ENCODE measurements around the gene PPP1R9B. TPM values are rescaled to one million over a fixed set of nuclear protein-coding genes. Genes with fewer than 3 reads are reported as not detected.
A peak's percentile ranks its signal among the peaks of the same experiment; 100 is the strongest.

PPP1R9B gene
- total RNA-seq, 1 experiment from 2014 or later = 61.3 TPM

- Histone ChIP-seq H3K4me3 (ENCODE audit: low read depth, low read length, poor library complexity, severe bottlenecking) (no peak overlapping the region), H3K9me3 (ENCODE audit: low read depth, low read length, poor library complexity, severe bottlenecking) (no peaks in the 10 kb centered on the region), H3K4me1 (ENCODE audit: insufficient read depth, low read length, poor library complexity, severe bottlenecking) (peaks cover 34% of the 10 kb centered on the region), H3K27ac (ENCODE audit: low read depth, low read length, poor library complexity, severe bottlenecking) (no peak overlapping the region), H3K27me3 (replicated peaks; ENCODE audit: insufficient read depth, low read depth, low read length, poor library complexity) (no peaks in the 10 kb centered on the region), H3K36me3 (ENCODE audit: insufficient read depth, low read length, poor library complexity, severe bottlenecking) (peaks cover 5% of the 10 kb centered on the region)
- no peak for DNase-seq (ENCODE audit: low spot score)
- CTCF ChIA-PET = interaction anchor here (0.6 to 1.4 kb wide), 2 partner anchors 24 to 33 kb away, joined by 4 to 5 read pairs; no protein-coding TSS in a partner anchor
- intact Hi-C loops (cut with micrococcal nuclease; ENCODE audit: unreplicated experiment) = no loop called here
- TF ChIP-seq CTCF (conservative IDR thresholded peaks at IDR 0.05; ENCODE audit: low read depth, low read length) = no peak
- no peak for TF ChIP-seq EZH2 (IDR thresholded peaks at IDR 0.05; ENCODE audit: borderline replicate concordance, low read depth, low read length, poor library complexity, severe bottlenecking)
- no TSS peak for BruUV-seq (replicated peaks)
- POLR2A ChIA-PET (ENCODE audit: low non-redundant PET) = no interaction called here
Observed at GRCh38 chr17:50118076-50118827, 32.2 kb downstream of the PPP1R9B start.

- intact Hi-C loops (cut with micrococcal nuclease; ENCODE audit: unreplicated experiment) = no loop called here
- Histone ChIP-seq H3K4me1 (ENCODE audit: insufficient read depth, low read length, poor library complexity, severe bottlenecking) (peaks cover 26% of the 10 kb centered on the region), H3K4me3 (ENCODE audit: low read depth, low read length, poor library complexity, severe bottlenecking) (no peak overlapping the region), H3K36me3 (ENCODE audit: insufficient read depth, low read length, poor library complexity, severe bottlenecking) (peaks cover 5% of the 10 kb centered on the region), H3K9me3 (ENCODE audit: low read depth, low read length, poor library complexity, severe bottlenecking) (no peaks in the 10 kb centered on the region), H3K27ac (ENCODE audit: low read depth, low read length, poor library complexity, severe bottlenecking) (no peak overlapping the region), H3K27me3 (replicated peaks; ENCODE audit: insufficient read depth, low read depth, low read length, poor library complexity) (no peaks in the 10 kb centered on the region)
- POLR2A ChIA-PET (ENCODE audit: low non-redundant PET) = no interaction called here
- BruUV-seq (replicated peaks) = no TSS peak
- peak; percentile 44 for DNase-seq (ENCODE audit: low spot score)
- no peak for TF ChIP-seq EZH2 (IDR thresholded peaks at IDR 0.05; ENCODE audit: borderline replicate concordance, low read depth, low read length, poor library complexity, severe bottlenecking)
- TF ChIP-seq CTCF (conservative IDR thresholded peaks at IDR 0.05; ENCODE audit: low read depth, low read length) = peak; percentile 49
- CTCF ChIA-PET = interaction anchor here (1.0 to 1.5 kb wide), 3 partner anchors 23 to 52 kb away, joined by 4 read pairs; no protein-coding TSS in a partner anchor
Observed at GRCh38 chr17:50117202-50118051, 33.0 kb downstream of the PPP1R9B start.

DNA sequence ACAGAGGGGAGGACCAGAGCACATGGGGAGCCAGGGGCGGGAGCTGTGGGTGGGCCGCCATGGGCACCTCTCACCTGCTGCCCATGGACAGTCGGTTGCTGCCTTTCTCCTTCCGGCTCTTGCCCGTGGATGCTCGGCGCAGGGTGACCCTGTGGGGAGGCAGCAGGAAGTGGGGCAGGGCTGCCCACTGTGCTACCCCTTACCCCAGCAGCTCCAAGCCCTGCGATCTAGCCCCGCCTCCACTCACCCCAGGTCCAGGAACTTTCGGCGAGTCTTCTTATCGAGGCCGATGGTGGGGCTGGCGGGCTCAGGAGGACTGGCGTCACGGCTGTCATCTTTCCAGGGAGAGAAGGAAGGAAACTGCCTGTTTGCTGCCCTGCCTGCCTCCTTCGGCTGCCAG is 34.7 kb downstream of the PPP1R9B start:
- Histone ChIP-seq H3K4me1 (ENCODE audit: insufficient read depth, low read length, poor library complexity, severe bottlenecking) (peaks cover 16% of the 10 kb centered on the region), H3K27me3 (replicated peaks; ENCODE audit: insufficient read depth, low read depth, low read length, poor library complexity) (no peaks in the 10 kb centered on the region), H3K4me3 (ENCODE audit: low read depth, low read length, poor library complexity, severe bottlenecking) (no peak overlapping the region), H3K36me3 (ENCODE audit: insufficient read depth, low read length, poor library complexity, severe bottlenecking) (peaks cover 5% of the 10 kb centered on the region), H3K9me3 (ENCODE audit: low read depth, low read length, poor library complexity, severe bottlenecking) (no peaks in the 10 kb centered on the region), H3K27ac (ENCODE audit: low read depth, low read length, poor library complexity, severe bottlenecking) (no peak overlapping the region)
- CTCF ChIA-PET = interaction anchor here (1.0 to 1.8 kb wide), 3 partner anchors 8 to 84 kb away, joined by 6 to 9 read pairs (median 7); no protein-coding TSS in a partner anchor
- no TSS peak for BruUV-seq (replicated peaks)
- no peak for DNase-seq (ENCODE audit: low spot score)
- TF ChIP-seq CTCF (conservative IDR thresholded peaks at IDR 0.05; ENCODE audit: low read depth, low read length) (no peak), EZH2 (IDR thresholded peaks at IDR 0.05; ENCODE audit: borderline replicate concordance, low read depth, low read length, poor library complexity, severe bottlenecking) (no peak)
- POLR2A ChIA-PET (ENCODE audit: low non-redundant PET) = no interaction called here
- intact Hi-C loops (cut with micrococcal nuclease; ENCODE audit: unreplicated experiment) = loop anchor here (1.0 kb wide), 1 partner anchor 46 kb away; no protein-coding TSS in a partner anchor
